Kidney epithelial cell (primary cell): ENCODE data around the gene JCHAIN. TPM values are rescaled to one million over a fixed set of nuclear protein-coding genes. Genes with fewer than 3 reads are reported as not detected.

Source experiments
- DNase-seq: peaks from one replicate; pipeline ENCODE4 v3.0.0-alpha.2; 2010; ENCODE audit warnings: low read depth
- H3K27me3 ChIP-seq: 2 replicates; pipeline ENCODE4 v1.6.0; 2011; ENCODE audit warnings: low read length; ENCODE audit not compliant: control insufficient read depth, insufficient read depth
- H3K36me3 ChIP-seq: 2 replicates; pipeline ENCODE4 v1.5.1; 2011; ENCODE audit warnings: low read length; ENCODE audit not compliant: control insufficient read depth, insufficient read depth
- H3K4me3 ChIP-seq: 2 replicates; pipeline ENCODE4 v1.5.1; 2011; ENCODE audit warnings: low read depth, mild to moderate bottlenecking, control low read depth, low read length
- CTCF ChIP-seq: IDR thresholded peaks from 2 replicates; pipeline ENCODE4 v1.5.1; 2011; ENCODE audit warnings: mild to moderate bottlenecking, moderate library complexity, low read length, control low read depth, inconsistent platforms; ENCODE audit not compliant: insufficient read depth, poor library complexity, severe bottlenecking
- total RNA-seq: library from RNA; depleted of rRNA; stranded (reverse); fragments of >200 nt; gene quantifications from 2 replicates; pipeline ENCODE4 v1.2.3, GENCODE V29; 2015

Gene JCHAIN
- not detected in 2 replicates for total RNA-seq

- H3K36me3 ChIP-seq: no peaks in the 10 kb centered on the region
- no peak for DNase-seq
- H3K27me3 ChIP-seq: no peaks in the 10 kb centered on the region
- no peak for TF ChIP-seq CTCF
- H3K4me3 ChIP-seq: no peak within 1 kb of the TSS
These were observed at the start of gene JCHAIN for GRCh38 chr4:70666369-70666768. Gene JCHAIN (minus strand): TSS chr4:70666508. CDS start chr4:70666490, 18 bp downstream.

- DNase-seq: no peak
- Histone ChIP-seq H3K27me3 (no peaks in the 10 kb centered on the region), H3K36me3 (no peaks in the 10 kb centered on the region), H3K4me3 (no peak overlapping the region)
- TF ChIP-seq CTCF: no peak
These were observed 48.8 kb upstream of the JCHAIN start for GRCh38 chr4:70715097-70715496.

- H3K4me3 ChIP-seq: no peak overlapping the region
- TF ChIP-seq CTCF: no peak
- no peaks in the 10 kb centered on the region for H3K36me3 ChIP-seq
- H3K27me3 ChIP-seq: no peaks in the 10 kb centered on the region
- no peak for DNase-seq
These were observed 48.0 kb upstream of the JCHAIN start for GRCh38 chr4:70714079-70714887.

- Histone ChIP-seq H3K4me3 (no peak overlapping the region), H3K27me3 (no peaks in the 10 kb centered on the region), H3K36me3 (no peaks in the 10 kb centered on the region)
- DNase-seq: no peak
- no peak for TF ChIP-seq CTCF
These were observed 47.3 kb upstream of the JCHAIN start for GRCh38 chr4:70713453-70714078.

GRCh38 chr4:70712604-70713452, 46.5 kb upstream of the JCHAIN start:
- DNase-seq: no peak
- Histone ChIP-seq H3K4me3 (no peak overlapping the region), H3K27me3 (no peaks in the 10 kb centered on the region), H3K36me3 (no peaks in the 10 kb centered on the region)
- no peak for TF ChIP-seq CTCF
